ENCODE measurements around the gene GUCA2A.
A peak's percentile ranks its signal among the peaks of the same experiment; 100 is the strongest.

GUCA2A gene

DNA sequence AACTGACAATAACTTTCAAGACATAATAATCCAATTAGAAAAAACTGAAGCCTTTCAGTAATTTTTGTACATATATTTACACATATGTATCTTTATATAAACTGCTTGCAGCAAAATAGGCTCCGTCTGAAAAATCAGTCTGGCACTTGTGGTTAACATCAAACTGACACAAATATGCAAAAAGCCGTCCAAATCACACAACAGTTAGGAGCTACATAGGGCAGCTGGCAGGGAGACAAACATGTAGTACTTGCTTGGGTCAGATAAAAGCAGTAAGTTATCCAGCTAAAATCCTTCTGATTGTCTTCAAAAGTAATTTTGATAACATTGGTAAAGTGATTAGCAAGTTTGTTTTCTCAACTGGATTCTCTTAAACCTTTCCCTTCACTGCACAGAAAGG is 14.7 kb upstream of the GUCA2A start:
- DNase-seq (ENCODE audit: low spot score), result no peak
- TF ChIP-seq, protein P1, sequence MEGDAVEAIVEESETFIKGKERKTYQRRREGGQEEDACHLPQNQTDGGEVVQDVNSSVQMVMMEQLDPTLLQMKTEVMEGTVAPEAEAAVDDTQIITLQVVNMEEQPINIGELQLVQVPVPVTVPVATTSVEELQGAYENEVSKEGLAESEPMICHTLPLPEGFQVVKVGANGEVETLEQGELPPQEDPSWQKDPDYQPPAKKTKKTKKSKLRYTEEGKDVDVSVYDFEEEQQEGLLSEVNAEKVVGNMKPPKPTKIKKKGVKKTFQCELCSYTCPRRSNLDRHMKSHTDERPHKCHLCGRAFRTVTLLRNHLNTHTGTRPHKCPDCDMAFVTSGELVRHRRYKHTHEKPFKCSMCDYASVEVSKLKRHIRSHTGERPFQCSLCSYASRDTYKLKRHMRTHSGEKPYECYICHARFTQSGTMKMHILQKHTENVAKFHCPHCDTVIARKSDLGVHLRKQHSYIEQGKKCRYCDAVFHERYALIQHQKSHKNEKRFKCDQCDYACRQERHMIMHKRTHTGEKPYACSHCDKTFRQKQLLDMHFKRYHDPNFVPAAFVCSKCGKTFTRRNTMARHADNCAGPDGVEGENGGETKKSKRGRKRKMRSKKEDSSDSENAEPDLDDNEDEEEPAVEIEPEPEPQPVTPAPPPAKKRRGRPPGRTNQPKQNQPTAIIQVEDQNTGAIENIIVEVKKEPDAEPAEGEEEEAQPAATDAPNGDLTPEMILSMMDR (IDR thresholded peaks at IDR 0.05; ENCODE audit: borderline replicate concordance, control extremely low read depth, extremely low read depth, insufficient read depth, missing control alignments), result no peak
- in situ Hi-C loops (cut with MboI; ENCODE audit: low sequenced_read_pairs, unreplicated experiment), result no loop called here

DNA sequence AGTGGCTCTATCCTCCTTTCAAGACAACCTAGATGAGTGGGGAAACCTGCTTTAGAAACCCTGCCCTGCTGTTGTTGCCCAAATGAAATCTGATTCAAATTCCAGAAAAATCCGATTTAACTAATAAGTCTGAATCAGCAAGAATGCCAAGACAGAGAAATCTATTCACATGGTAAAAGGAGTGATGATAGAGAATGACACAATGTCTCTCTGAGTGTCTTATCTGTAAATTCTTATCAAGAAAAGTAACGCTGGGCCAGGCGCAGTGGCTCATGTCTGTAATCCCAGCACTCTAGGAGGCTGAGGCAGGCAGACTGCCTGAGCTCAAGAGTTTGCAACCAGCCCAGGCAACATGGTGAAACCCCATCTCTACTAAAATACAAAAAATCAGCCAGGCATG is 13.7 kb upstream of the GUCA2A start:
- in situ Hi-C loops (cut with MboI; ENCODE audit: low sequenced_read_pairs, unreplicated experiment), result no loop called here
- TF ChIP-seq, protein P1 (IDR thresholded peaks at IDR 0.05; ENCODE audit: borderline replicate concordance, control extremely low read depth, extremely low read depth, insufficient read depth, missing control alignments), result no peak

DNA sequence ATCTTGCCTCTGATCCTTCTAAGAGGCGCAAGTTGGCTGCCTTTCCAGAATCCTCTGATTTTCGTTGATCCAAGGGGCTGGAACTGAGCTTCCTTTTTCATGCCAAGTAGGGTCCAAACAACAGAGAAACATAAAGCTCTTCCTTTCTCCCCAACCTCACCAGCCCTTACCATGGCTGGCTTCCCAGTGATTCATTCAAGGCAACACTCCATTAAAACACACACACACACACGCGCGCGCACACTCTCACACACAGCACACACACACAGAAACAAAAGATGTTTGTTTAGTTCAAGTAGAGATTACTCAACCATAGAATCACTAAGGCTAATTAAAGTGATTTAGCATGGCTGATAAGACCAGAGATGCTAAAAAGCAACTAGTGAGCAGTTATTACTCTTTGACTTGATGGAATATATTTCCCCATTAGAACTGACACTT is 13.0 kb upstream of the GUCA2A start:
- TF ChIP-seq, protein P1 (IDR thresholded peaks at IDR 0.05; ENCODE audit: borderline replicate concordance, control extremely low read depth, extremely low read depth, insufficient read depth, missing control alignments), result no peak
- in situ Hi-C loops (cut with MboI; ENCODE audit: low sequenced_read_pairs, unreplicated experiment), result no loop called here
- DNase-seq (ENCODE audit: low spot score), result no peak

More for the DNA sequence above, 13.7 kb upstream of the GUCA2A start:
- no peak for DNase-seq (ENCODE audit: low spot score)

DNA sequence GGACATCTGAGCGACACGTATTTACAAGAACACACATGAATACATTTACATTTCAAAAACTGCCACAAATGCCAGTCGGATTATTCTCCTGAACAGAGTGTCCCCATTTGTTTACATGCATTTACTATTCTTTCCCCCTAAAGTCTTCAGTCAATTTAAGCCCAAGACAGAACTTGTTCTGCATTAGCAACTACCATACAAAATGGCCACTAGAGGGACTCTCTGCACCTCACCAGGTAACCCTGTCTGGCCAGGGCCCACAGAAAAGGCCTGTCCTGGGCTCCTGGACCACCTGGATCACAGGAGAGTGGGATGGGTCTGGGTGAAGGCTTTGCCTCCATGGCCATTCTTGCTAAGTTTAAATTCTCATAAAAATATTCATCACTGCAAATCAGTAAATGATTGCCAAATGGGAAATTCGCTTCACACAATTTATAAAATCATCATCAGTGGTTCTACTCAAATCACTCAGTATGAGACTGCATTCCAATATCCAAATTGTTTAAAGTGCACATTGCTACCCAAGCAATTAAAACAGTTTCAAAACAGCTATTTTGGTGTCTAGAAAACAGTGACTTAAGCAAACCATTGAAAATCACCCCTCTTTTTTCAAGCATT is 12.5 kb upstream of the GUCA2A start:
- DNase-seq (ENCODE audit: low spot score), result peak; percentile 67
- TF ChIP-seq, protein P1 (IDR thresholded peaks at IDR 0.05; ENCODE audit: borderline replicate concordance, control extremely low read depth, extremely low read depth, insufficient read depth, missing control alignments), result peak; percentile 77
- in situ Hi-C loops (cut with MboI; ENCODE audit: low sequenced_read_pairs, unreplicated experiment), result no loop called here

DNA sequence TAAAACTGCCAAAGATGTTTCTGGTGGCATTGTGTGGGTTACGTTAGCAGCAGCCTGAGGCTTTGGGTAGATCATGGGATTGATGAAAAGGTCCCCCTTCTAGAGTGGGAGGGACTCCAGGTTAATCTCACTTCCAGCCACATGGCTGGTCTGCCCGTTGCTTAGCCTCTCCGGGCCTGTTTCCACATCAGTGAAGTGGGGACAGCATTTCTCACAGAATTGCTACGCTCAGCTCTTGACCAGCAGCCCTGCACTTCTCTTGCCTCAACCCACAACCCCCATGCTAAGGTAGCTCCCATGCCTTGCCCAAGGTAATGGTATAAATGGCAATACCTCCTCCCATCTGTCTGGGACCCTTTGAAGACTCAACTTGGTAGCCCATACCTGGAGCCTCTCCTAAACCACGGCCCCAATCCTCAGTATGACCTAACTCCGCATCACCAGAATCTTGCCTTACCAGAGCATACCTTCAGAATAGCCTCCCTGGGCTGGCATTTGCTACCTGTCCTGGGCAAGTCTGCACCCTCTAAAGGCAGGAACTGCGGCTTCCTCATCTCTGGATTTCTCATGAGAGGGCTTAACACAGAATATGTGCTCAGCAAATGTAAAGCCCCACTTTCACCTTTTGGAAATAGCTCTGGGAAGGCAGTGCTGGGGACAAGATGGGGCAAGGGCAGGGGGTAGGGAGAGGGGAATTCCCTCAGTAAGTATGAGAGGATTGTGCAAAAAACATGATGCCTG is 10.9 kb upstream of the GUCA2A start:
- no peak for DNase-seq (ENCODE audit: low spot score)
- TF ChIP-seq, protein P1 (IDR thresholded peaks at IDR 0.05; ENCODE audit: borderline replicate concordance, control extremely low read depth, extremely low read depth, insufficient read depth, missing control alignments), result no peak
- in situ Hi-C loops (cut with MboI; ENCODE audit: low sequenced_read_pairs, unreplicated experiment), result no loop called here

DNA sequence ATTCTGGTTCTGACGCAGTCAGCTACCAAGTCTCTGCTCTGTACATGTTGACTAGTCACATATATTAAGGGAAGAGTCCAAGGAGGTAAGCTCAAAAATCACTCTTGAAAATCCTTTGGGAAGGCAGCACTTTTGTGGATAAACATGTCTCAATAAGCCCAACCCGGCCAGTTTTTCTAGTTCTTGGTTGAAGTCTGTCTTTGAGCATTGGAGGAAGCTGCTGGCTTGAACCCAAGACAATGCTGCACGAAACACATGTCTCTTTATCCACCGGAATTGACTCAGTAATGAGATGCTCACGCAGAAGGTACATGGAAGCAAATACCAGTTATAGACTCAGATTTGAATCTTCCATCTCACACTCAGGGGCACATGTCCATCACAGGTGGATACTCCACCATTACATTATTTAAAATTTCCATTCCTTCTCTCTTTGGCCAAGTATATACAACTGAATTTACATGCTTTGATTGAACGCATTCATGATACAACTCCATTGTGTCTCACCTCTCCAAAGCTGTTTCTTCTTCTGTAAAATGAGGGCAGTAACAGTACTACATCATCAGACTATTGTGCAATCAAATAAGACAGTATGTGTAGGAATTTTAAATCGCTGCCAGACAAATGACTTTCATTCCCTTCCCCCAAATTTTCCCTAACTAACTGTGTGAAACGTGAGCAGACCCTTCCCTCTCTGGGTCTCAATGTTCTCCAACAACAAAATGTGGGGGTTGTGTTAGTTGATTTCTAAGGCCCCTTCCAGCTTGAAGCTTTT is 9.6 kb upstream of the GUCA2A start:
- in situ Hi-C loops (cut with MboI; ENCODE audit: low sequenced_read_pairs, unreplicated experiment), result no loop called here
- TF ChIP-seq, protein P1 (IDR thresholded peaks at IDR 0.05; ENCODE audit: borderline replicate concordance, control extremely low read depth, extremely low read depth, insufficient read depth, missing control alignments), result no peak
- no peak for DNase-seq (ENCODE audit: low spot score)
